Fibroblast of lung (primary cell): ENCODE data around the gene FBXO41.

ENCODE experiments used
- EZH2 ChIP-seq: IDR thresholded peaks from 2 replicates; pipeline ENCODE4 v1.5.1; 2012; ENCODE audit warnings: low read length, control low read depth, mild to moderate bottlenecking; ENCODE audit errors: missing control alignments
- TF ChIP-seq, protein P1 (sequence below), 2 donors: IDR thresholded peaks in 1 of 2; conservative IDR thresholded peaks in 1 of 2; 1 replicate in 1 of 2; 2 replicates in 1 of 2; pipeline ENCODE4 v1.5.1; 2011 to 2012; ENCODE audit warnings: low read length in 2 of 2, control low read depth in 1 of 2, inconsistent platforms in 1 of 2, low read depth in 1 of 2, mild to moderate bottlenecking in 1 of 2

DNA sequence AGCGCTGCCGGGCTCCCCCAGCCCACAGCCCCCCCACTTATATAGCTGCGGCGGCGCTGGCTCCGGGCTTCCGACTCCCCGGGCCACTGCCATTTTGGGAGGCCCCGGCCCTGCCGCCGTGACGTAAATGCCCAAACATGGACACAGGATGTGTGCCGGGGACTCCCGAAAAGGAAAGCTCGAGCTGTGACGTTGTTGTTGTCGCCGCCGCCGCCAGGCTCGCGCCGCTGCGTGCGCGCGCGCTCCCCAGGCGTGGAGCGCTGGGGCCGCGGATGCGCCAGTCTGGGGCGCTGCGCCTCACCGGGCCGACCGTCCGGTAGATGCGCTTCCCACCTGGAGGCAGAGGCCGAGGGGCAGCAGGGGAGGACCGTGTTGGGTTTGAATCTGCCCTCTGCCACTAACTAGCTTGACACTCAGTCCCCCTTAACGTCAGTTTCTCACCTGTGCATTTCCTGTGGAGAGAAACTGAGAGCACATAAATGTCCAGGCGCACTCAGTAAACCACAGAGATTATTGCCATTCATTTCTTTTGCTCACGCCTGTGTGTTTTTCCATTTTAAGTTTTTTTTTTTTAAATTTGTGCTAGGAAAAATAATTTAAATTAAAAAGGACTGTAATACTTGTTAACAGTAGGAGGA, 9.4 kb upstream of the FBXO41 start, which contains the start of gene EGR4:
- TF ChIP-seq, protein P1, sequence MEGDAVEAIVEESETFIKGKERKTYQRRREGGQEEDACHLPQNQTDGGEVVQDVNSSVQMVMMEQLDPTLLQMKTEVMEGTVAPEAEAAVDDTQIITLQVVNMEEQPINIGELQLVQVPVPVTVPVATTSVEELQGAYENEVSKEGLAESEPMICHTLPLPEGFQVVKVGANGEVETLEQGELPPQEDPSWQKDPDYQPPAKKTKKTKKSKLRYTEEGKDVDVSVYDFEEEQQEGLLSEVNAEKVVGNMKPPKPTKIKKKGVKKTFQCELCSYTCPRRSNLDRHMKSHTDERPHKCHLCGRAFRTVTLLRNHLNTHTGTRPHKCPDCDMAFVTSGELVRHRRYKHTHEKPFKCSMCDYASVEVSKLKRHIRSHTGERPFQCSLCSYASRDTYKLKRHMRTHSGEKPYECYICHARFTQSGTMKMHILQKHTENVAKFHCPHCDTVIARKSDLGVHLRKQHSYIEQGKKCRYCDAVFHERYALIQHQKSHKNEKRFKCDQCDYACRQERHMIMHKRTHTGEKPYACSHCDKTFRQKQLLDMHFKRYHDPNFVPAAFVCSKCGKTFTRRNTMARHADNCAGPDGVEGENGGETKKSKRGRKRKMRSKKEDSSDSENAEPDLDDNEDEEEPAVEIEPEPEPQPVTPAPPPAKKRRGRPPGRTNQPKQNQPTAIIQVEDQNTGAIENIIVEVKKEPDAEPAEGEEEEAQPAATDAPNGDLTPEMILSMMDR (conservative IDR thresholded peaks at IDR 0.05 in 1 of 2, IDR thresholded peaks at IDR 0.05 in 1 of 2; ENCODE audit: low read depth in 1 of 2, low read length in 2 of 2), result no peak
- peak; percentile 67 for TF ChIP-seq EZH2
